Measurements from ENCODE around the gene EFEMP2. TPM values are rescaled to one million over a fixed set of nuclear protein-coding genes. Genes with fewer than 3 reads are reported as not detected.
A peak's percentile ranks its signal among the peaks of the same experiment; 100 is the strongest.

The EFEMP2 gene
- total RNA-seq, 2 donors from 2014 or later, result 9.6 to 22.5 TPM

DNA sequence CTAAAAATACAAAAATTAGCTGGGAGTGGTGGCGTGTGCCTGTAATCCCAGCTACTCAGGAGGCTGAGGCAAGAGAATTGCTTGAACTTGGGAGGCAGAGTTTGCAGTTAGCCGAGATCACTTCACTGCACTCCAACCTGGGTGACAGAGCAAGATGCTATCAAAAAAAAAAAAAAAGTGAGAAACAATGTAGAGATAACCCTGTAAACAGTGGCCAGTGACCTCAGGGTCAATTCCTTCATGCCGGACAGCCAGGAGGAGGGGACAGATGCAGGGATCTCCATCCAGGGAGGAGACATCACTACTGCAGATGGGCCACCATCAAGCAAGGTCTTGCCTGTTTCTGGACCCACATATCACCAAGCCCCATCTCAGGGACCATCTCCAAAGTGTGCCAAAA is 24.9 kb downstream of the EFEMP2 start:
- peaks cover 4% of the 10 kb centered on the region for H3K4me1 ChIP-seq
- H3K4me3 ChIP-seq, result no peak overlapping the region
- H3K9ac ChIP-seq (ENCODE audit: low read depth in 2 of 2, low read length in 2 of 2), result no peak overlapping the region
- H3K27ac ChIP-seq, result no peak overlapping the region
- TF ChIP-seq, protein P1, sequence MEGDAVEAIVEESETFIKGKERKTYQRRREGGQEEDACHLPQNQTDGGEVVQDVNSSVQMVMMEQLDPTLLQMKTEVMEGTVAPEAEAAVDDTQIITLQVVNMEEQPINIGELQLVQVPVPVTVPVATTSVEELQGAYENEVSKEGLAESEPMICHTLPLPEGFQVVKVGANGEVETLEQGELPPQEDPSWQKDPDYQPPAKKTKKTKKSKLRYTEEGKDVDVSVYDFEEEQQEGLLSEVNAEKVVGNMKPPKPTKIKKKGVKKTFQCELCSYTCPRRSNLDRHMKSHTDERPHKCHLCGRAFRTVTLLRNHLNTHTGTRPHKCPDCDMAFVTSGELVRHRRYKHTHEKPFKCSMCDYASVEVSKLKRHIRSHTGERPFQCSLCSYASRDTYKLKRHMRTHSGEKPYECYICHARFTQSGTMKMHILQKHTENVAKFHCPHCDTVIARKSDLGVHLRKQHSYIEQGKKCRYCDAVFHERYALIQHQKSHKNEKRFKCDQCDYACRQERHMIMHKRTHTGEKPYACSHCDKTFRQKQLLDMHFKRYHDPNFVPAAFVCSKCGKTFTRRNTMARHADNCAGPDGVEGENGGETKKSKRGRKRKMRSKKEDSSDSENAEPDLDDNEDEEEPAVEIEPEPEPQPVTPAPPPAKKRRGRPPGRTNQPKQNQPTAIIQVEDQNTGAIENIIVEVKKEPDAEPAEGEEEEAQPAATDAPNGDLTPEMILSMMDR (IDR thresholded peaks at IDR 0.05), result no peak
- peaks cover 4% of the 10 kb centered on the region for H3K36me3 ChIP-seq
- no peaks in the 10 kb centered on the region for H3K9me3 ChIP-seq
- no peak for DNase-seq
- intact Hi-C loops (cut with DNase I), result no loop called here
- H3K27me3 ChIP-seq, result no peaks in the 10 kb centered on the region

DNA sequence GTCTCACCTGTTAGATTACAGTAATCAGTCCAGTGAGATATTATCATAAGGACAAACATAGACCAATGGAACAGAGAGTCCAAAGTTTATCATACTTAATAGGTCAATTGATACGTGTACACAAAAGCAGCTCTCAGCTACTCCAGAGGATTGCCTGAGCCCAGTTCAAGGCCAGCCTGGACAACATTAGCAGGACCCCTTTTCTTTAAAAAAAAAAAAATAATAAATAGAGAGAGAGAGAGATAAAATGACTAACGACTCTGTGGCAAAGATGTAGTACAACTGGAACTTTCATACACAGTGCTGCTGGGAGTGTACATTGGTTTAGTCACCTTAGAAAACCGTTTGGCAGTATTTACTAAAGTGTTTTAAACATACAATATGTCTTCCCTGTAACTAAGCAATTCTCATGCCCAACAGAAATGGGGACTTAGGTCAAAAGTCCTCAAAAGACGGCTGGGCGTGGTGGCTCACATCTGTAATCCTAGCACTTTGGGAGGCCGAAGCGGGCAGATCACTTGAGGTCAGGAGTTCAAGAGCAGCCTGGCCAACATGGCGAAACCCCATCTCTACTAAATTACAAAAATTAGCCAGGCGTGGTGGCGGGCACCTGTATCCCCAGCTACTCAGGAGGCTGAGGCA is 28.2 kb downstream of the EFEMP2 start:
- peak; percentile 58 for DNase-seq
- peak overlapping the region; percentile 41 for H3K27ac ChIP-seq
- H3K27me3 ChIP-seq, result no peaks in the 10 kb centered on the region
- H3K4me1 ChIP-seq, result no peaks in the 10 kb centered on the region
- H3K4me3 ChIP-seq, result no peak overlapping the region
- no peaks in the 10 kb centered on the region for H3K9me3 ChIP-seq
- TF ChIP-seq, protein P1 (IDR thresholded peaks at IDR 0.05), result no peak
- no peak overlapping the region for H3K9ac ChIP-seq (ENCODE audit: low read depth in 2 of 2, low read length in 2 of 2)
- intact Hi-C loops (cut with DNase I), result no loop called here
- no peaks in the 10 kb centered on the region for H3K36me3 ChIP-seq

DNA sequence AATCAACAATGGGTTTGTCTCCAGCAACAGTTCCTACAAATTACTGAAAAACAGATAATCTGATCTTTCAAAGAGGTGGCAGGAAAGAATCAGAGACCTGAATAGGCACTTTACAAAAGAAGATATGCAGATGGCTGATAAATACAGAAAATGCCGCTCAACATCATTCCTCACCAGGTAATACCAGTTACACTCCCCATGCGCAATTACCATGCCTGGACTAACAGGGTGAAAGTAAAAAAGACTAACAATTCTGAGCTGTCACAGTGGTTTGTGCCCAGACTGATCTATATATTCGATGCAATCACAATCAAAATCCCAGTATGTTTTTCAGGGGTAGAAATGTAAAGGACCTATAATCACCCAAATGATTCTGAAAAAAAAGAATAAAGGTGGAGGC is 28.8 kb downstream of the EFEMP2 start:
- TF ChIP-seq, protein P1 (IDR thresholded peaks at IDR 0.05), result no peak
- Histone ChIP-seq H3K4me3 (no peak overlapping the region), H3K4me1 (no peaks in the 10 kb centered on the region), H3K9ac (ENCODE audit: low read depth in 2 of 2, low read length in 2 of 2) (no peak overlapping the region), H3K9me3 (no peaks in the 10 kb centered on the region), H3K27me3 (no peaks in the 10 kb centered on the region), H3K27ac (no peak overlapping the region), H3K36me3 (no peaks in the 10 kb centered on the region)
- DNase-seq, result no peak
- intact Hi-C loops (cut with DNase I), result no loop called here

DNA sequence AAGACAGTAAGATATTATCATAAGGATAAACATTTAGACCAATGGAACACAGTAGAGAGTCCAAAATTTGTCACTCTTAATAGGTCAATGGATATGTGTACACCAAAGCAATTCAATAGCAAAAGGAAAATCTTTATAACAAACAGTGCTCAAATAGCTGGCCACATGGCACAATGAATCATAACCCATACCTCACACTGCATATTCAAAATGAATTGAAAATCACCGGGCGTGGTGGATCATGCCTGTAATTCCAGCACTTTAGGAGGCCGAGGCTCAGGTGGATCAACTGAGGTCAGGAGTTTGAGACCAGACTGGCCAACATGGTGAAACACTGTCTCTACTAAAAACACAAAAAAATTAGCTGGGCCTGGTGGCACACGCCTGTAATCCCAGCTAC is 30.5 kb downstream of the EFEMP2 start:
- no peak overlapping the region for H3K27ac ChIP-seq
- H3K27me3 ChIP-seq, result no peaks in the 10 kb centered on the region
- no peaks in the 10 kb centered on the region for H3K36me3 ChIP-seq
- no peak overlapping the region for H3K9ac ChIP-seq (ENCODE audit: low read depth in 2 of 2, low read length in 2 of 2)
- no peaks in the 10 kb centered on the region for H3K9me3 ChIP-seq
- no peak overlapping the region for H3K4me3 ChIP-seq
- intact Hi-C loops (cut with DNase I), result no loop called here
- H3K4me1 ChIP-seq, result no peaks in the 10 kb centered on the region
- DNase-seq, result no peak
- TF ChIP-seq, protein P1 (IDR thresholded peaks at IDR 0.05), result no peak

DNA sequence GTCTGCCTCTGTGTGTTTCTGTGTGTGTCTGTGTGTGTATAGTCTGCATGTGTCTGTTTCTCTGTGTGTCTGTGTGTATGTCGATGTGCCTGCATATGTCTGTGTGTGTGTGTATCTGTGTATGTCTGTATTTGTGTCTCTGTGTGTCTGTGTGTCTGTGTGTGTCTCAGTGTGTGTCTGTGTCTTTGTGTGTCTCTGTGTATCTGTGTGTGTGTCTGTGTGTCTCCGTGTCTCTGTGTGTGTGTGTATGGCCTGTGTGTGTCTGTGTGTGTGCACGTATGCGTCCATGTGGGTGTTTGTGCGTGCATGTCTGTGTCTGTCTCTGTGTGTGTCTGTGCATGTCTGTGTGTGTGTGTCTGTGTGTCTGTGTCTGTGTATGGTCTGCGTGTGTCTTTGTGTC is 38.4 kb downstream of the EFEMP2 start:
- H3K9ac ChIP-seq (ENCODE audit: low read depth in 2 of 2, low read length in 2 of 2), result peak overlapping the region; percentile 48 to 60
- no peak overlapping the region for H3K27ac ChIP-seq
- TF ChIP-seq, protein P1 (IDR thresholded peaks at IDR 0.05), result no peak
- intact Hi-C loops (cut with DNase I), result no loop called here
- no peaks in the 10 kb centered on the region for H3K27me3 ChIP-seq
- H3K36me3 ChIP-seq, result no peaks in the 10 kb centered on the region
- no peak for DNase-seq
- peak overlapping the region; percentile 50 for H3K4me3 ChIP-seq
- H3K4me1 ChIP-seq, result peaks cover 4% of the 10 kb centered on the region
- H3K9me3 ChIP-seq, result no peaks in the 10 kb centered on the region
